WTC11 (cell line): ENCODE results near the gene DDN. TPM values are rescaled to one million over a fixed set of nuclear protein-coding genes. Genes with fewer than 3 reads are reported as not detected.

Experiments used
- ATAC-seq: fragments of 200-7000 bp; cut with Tn5 transposase; 2 replicates; pipeline ENCODE4 v1.10.0; 2021; ENCODE audit warnings: mild to moderate bottlenecking, moderate library complexity
- CTCF ChIA-PET: fragments of 300-600 bp; sonication (Branson Sonifier 250); formaldehyde crosslinking; loops from one replicate; lab custom pipeline; 2021; ENCODE audit warnings: antibody characterized with exemption; lab: Charles Lee
- POLR2A ChIA-PET: fragments of 350-600 bp; sonication (Branson Sonifier 250); formaldehyde crosslinking; loops from one replicate; lab custom pipeline; 2021; ENCODE audit warnings: antibody characterized with exemption; lab: Charles Lee
- DNase-seq: peaks from one replicate; pipeline ENCODE4 v3.0.0; 2021; ENCODE audit warnings: low spot score
- H3K27ac Mint-ChIP-seq: 2 replicates; pipeline ENCODE4 v1.8.0; 2021; ENCODE audit warnings: mixed read lengths
- H3K27me3 Mint-ChIP-seq: 2 replicates; pipeline ENCODE4 v1.8.0; 2021; ENCODE audit warnings: low read depth, mild to moderate bottlenecking, moderate library complexity, mixed read lengths
- H3K36me3 Mint-ChIP-seq: 2 replicates; pipeline ENCODE4 v1.8.0; 2021; ENCODE audit warnings: mixed read lengths
- H3K4me1 Mint-ChIP-seq: 2 replicates; pipeline ENCODE4 v1.8.0; 2022; ENCODE audit warnings: mixed read lengths
- H3K4me3 Mint-ChIP-seq: 2 replicates; pipeline ENCODE4 v1.8.0; 2021; ENCODE audit warnings: mild to moderate bottlenecking, moderate library complexity, mixed read lengths
- H3K9me3 Mint-ChIP-seq: 2 replicates; pipeline ENCODE4 v1.8.0; 2021; ENCODE audit warnings: mixed read lengths
- ATF1 ChIP-seq: sonication (generic); formaldehyde crosslinking; IDR thresholded peaks from 2 replicates; pipeline ENCODE4 v1.8.1; 2023; ENCODE audit warnings: mild to moderate bottlenecking, moderate library complexity, missing genetic modification reagents
- ATF2 ChIP-seq: sonication (generic); formaldehyde crosslinking; IDR thresholded peaks from 2 replicates; pipeline ENCODE4 v1.8.1; 2022; ENCODE audit warnings: low read depth, missing genetic modification reagents, borderline replicate concordance
- ATF3 ChIP-seq: sonication (generic); formaldehyde crosslinking; conservative IDR thresholded peaks from 2 replicates; pipeline ENCODE4 v1.8.1; 2022; ENCODE audit warnings: mild to moderate bottlenecking, missing genetic modification reagents
- ATF6 ChIP-seq: sonication (generic); formaldehyde crosslinking; IDR thresholded peaks from 2 replicates; pipeline ENCODE4 v1.8.1; 2023; ENCODE audit warnings: mild to moderate bottlenecking, missing genetic modification reagents
- CTCF ChIP-seq: fragments of 200-600 bp; IDR thresholded peaks from 2 replicates; pipeline ENCODE4 v1.8.0; 2022; ENCODE audit warnings: antibody characterized with exemption
- ELF4 ChIP-seq: sonication (generic); formaldehyde crosslinking; IDR thresholded peaks from 2 replicates; pipeline ENCODE4 v1.8.1; 2022; ENCODE audit warnings: low read depth, mild to moderate bottlenecking, moderate library complexity, missing genetic modification reagents
- EMX1 ChIP-seq: fragments of 250-450 bp; sonication (Bioruptor Pico); IDR thresholded peaks from 2 replicates; pipeline ENCODE4 v1.8.0; 2021; ENCODE audit warnings: mild to moderate bottlenecking
- FOXJ3 ChIP-seq: sonication (generic); formaldehyde crosslinking; IDR thresholded peaks from 2 replicates; pipeline ENCODE4 v1.9.0; 2021; ENCODE audit warnings: missing genetic modification reagents, mild to moderate bottlenecking, borderline replicate concordance
- FOXK1 ChIP-seq: sonication (generic); formaldehyde crosslinking; IDR thresholded peaks from 2 replicates; pipeline ENCODE4 v1.8.0; 2022; ENCODE audit warnings: mild to moderate bottlenecking, moderate library complexity, missing genetic modification reagents
- GTF2I ChIP-seq: fragments of 250-450 bp; sonication (Bioruptor Pico); conservative IDR thresholded peaks from 2 replicates; pipeline ENCODE4 v1.4.0; 2021; ENCODE audit warnings: mild to moderate bottlenecking
- HMGA2 ChIP-seq: fragments of 250-450 bp; sonication (Bioruptor Pico); IDR thresholded peaks from 2 replicates; pipeline ENCODE4 v1.4.0; 2021; ENCODE audit warnings: mild to moderate bottlenecking, moderate library complexity
- OVOL2 ChIP-seq: fragments of 250-450 bp; sonication (Bioruptor Pico); IDR thresholded peaks from 2 replicates; pipeline ENCODE4 v1.9.0; 2021; ENCODE audit warnings: mild to moderate bottlenecking, borderline replicate concordance
- SMAD3 ChIP-seq: sonication (generic); formaldehyde crosslinking; IDR thresholded peaks from 2 replicates; pipeline ENCODE4 v1.8.0; 2022; ENCODE audit warnings: missing genetic modification reagents, mild to moderate bottlenecking, borderline replicate concordance
- USF1 ChIP-seq: sonication (generic); formaldehyde crosslinking; IDR thresholded peaks from 2 replicates; pipeline ENCODE4 v1.8.0; 2022; ENCODE audit warnings: mild to moderate bottlenecking, missing genetic modification reagents
- ZNF219 ChIP-seq: sonication (generic); formaldehyde crosslinking; IDR thresholded peaks from 2 replicates; pipeline ENCODE4 v1.8.0; 2023; ENCODE audit warnings: missing genetic modification reagents, mild to moderate bottlenecking, borderline replicate concordance
- ZNF416 ChIP-seq: fragments of 250-450 bp; sonication (Bioruptor Pico); IDR thresholded peaks from 2 replicates; pipeline ENCODE4 v1.9.0; 2021; ENCODE audit warnings: mild to moderate bottlenecking, inconsistent platforms
- ZNF671 ChIP-seq: fragments of 250-450 bp; sonication (Bioruptor Pico); IDR thresholded peaks from 2 replicates; pipeline ENCODE4 v1.8.0; 2021; ENCODE audit warnings: mild to moderate bottlenecking
- total RNA-seq: library from RNA; stranded (reverse); gene quantifications from 3 replicates; pipeline ENCODE4 v1.2.3, GENCODE V29; 2021
- TF ChIP-seq, protein P1 (sequence below): sonication (generic); formaldehyde crosslinking; IDR thresholded peaks from 2 replicates; pipeline ENCODE4 v1.8.1; 2023; ENCODE audit warnings: mild to moderate bottlenecking, missing genetic modification reagents, moderate library complexity
- TF ChIP-seq, protein P2 (sequence below): sonication (generic); formaldehyde crosslinking; IDR thresholded peaks from 2 replicates; pipeline ENCODE4 v1.8.1; 2023; ENCODE audit warnings: mild to moderate bottlenecking, moderate library complexity, missing genetic modification reagents

The DDN gene
- total RNA-seq, 1 experiment from 2014 or later: 0.33 TPM

GRCh38 chr12:49026101-49026500, 26.9 kb upstream of the DDN start (continued):
- TF ChIP-seq CTCF (no peak), FOXJ3 (CRISPR knock-in tag) (no peak), HMGA2 (no peak), GTF2I (CRISPR knock-in tag) (no peak)
- TF ChIP-seq, protein P1, sequence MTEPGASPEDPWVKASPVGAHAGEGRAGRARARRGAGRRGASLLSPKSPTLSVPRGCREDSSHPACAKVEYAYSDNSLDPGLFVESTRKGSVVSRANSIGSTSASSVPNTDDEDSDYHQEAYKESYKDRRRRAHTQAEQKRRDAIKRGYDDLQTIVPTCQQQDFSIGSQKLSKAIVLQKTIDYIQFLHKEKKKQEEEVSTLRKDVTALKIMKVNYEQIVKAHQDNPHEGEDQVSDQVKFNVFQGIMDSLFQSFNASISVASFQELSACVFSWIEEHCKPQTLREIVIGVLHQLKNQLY (CRISPR knock-in tag): no peak
- TF ChIP-seq, all 79 proteins: peak for 0

DNA sequence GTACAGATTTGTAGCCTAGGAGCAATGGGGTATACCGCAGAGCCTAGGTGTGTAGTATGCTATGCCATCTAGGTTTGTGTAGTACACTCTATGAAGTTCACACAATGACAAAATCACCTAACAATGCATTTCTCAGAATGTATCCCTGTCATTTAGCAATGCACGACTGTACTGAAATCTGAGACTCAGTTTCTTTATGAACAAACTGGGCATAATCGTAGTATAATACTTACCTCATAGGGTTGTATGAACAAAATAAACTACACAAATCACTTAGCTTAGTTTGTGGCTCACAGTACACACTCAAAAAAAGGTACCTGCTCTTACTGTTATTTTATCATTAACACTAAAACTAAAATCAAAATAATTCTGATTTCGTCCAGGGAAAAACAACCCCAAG, 26.3 kb upstream of the DDN start:
- no peaks in the 10 kb centered on the region for H3K9me3 Mint-ChIP-seq
- CTCF ChIA-PET: interaction anchor here (2.2 kb wide), 1 partner anchor 18 kb away, joined by 12 read pairs; no protein-coding TSS in a partner anchor

GRCh38 chr12:49024543-49024942, 25.4 kb upstream of the DDN start:
- H3K4me3 Mint-ChIP-seq: no peak overlapping the region
- ATAC-seq (no peak), DNase-seq (no peak)
- H3K9me3 Mint-ChIP-seq: no peaks in the 10 kb centered on the region
- TF ChIP-seq ATF2 (CRISPR knock-in tag): no peak
- TF ChIP-seq, protein P2, sequence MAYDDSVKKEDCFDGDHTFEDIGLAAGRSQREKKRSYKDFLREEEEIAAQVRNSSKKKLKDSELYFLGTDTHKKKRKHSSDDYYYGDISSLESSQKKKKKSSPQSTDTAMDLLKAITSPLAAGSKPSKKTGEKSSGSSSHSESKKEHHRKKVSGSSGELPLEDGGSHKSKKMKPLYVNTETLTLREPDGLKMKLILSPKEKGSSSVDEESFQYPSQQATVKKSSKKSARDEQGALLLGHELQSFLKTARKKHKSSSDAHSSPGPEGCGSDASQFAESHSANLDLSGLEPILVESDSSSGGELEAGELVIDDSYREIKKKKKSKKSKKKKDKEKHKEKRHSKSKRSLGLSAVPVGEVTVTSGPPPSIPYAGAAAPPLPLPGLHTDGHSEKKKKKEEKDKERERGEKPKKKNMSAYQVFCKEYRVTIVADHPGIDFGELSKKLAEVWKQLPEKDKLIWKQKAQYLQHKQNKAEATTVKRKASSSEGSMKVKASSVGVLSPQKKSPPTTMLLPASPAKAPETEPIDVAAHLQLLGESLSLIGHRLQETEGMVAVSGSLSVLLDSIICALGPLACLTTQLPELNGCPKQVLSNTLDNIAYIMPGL: no peak
- TF ChIP-seq ELF4: no peak
- no peak for TF ChIP-seq OVOL2 (CRISPR knock-in tag)
- TF ChIP-seq ZNF219 (CRISPR knock-in tag): no peak
- TF ChIP-seq FOXK1 (CRISPR knock-in tag): no peak
- no peak for TF ChIP-seq SMAD3
- no peak for TF ChIP-seq ZNF416 (CRISPR knock-in tag)
- TF ChIP-seq ZNF671 (CRISPR knock-in tag): no peak
- TF ChIP-seq ATF6 (CRISPR knock-in tag): no peak
- no peak for TF ChIP-seq ATF1
- no peak for TF ChIP-seq EMX1 (CRISPR knock-in tag)
- ChIA-PET CTCF (interaction anchor here (1.4 to 2.2 kb wide), 2 partner anchors 19 to 64 kb away, joined by 5 to 12 read pairs; no protein-coding TSS in a partner anchor), POLR2A (no interaction called here)
- H3K4me1 Mint-ChIP-seq: peaks cover 5% of the 10 kb centered on the region
- H3K27ac Mint-ChIP-seq: no peak overlapping the region
- H3K36me3 Mint-ChIP-seq: peaks cover 58% of the 10 kb centered on the region
- H3K27me3 Mint-ChIP-seq: no peaks in the 10 kb centered on the region

More for the DNA sequence above, 26.3 kb upstream of the DDN start:
- no peak for ATAC-seq
- Mint-ChIP-seq H3K27me3 (no peaks in the 10 kb centered on the region), H3K4me1 (no peaks in the 10 kb centered on the region)
- no peak for TF ChIP-seq ATF3 (CRISPR knock-in tag)
- no peak for TF ChIP-seq USF1 (CRISPR knock-in tag)
- TF ChIP-seq, all 79 proteins: peak for 0
- Mint-ChIP-seq H3K36me3 (peaks cover 58% of the 10 kb centered on the region), H3K4me3 (no peak overlapping the region), H3K27ac (no peak overlapping the region)
- POLR2A ChIA-PET: no interaction called here
- no peak for DNase-seq
